ENCODE data around the gene CPNE7.

Gene CPNE7

GRCh38 chr16:89536886-89537548 is 38.5 kb upstream of the CPNE7 start:
- Histone ChIP-seq H3K27me3 (ENCODE audit: low read length) (no peaks in the 10 kb centered on the region), H3K9ac (ENCODE audit: low read length) (no peak overlapping the region), H3K4me3 (ENCODE audit: insufficient read depth, low read length, poor library complexity, severe bottlenecking) (no peak overlapping the region), H2AFZ (ENCODE audit: low read depth, low read length, severe bottlenecking) (no peak overlapping the region), H3K9me2 (replicated peaks; ENCODE audit: insufficient read depth, low read length) (no peaks in the 10 kb centered on the region), H3K9me3 (ENCODE audit: insufficient read depth, low read length) (no peaks in the 10 kb centered on the region), H3K4me2 (ENCODE audit: low read depth, low read length, poor library complexity, severe bottlenecking) (no peak overlapping the region), H3K79me2 (ENCODE audit: insufficient read depth, low read length) (no peaks in the 10 kb centered on the region), H3K27ac (ENCODE audit: low read depth, low read length) (no peak overlapping the region), H4K20me1 (ENCODE audit: low read depth, low read length) (no peaks in the 10 kb centered on the region), H3K36me3 (ENCODE audit: low read length) (no peaks in the 10 kb centered on the region), H3F3A (ENCODE audit: insufficient read depth) (no peaks in the 10 kb centered on the region)
- TF ChIP-seq EZH2phosphoT487 (conservative IDR thresholded peaks at IDR 0.05; ENCODE audit: low read length): no peak
- TF ChIP-seq, protein P1, sequence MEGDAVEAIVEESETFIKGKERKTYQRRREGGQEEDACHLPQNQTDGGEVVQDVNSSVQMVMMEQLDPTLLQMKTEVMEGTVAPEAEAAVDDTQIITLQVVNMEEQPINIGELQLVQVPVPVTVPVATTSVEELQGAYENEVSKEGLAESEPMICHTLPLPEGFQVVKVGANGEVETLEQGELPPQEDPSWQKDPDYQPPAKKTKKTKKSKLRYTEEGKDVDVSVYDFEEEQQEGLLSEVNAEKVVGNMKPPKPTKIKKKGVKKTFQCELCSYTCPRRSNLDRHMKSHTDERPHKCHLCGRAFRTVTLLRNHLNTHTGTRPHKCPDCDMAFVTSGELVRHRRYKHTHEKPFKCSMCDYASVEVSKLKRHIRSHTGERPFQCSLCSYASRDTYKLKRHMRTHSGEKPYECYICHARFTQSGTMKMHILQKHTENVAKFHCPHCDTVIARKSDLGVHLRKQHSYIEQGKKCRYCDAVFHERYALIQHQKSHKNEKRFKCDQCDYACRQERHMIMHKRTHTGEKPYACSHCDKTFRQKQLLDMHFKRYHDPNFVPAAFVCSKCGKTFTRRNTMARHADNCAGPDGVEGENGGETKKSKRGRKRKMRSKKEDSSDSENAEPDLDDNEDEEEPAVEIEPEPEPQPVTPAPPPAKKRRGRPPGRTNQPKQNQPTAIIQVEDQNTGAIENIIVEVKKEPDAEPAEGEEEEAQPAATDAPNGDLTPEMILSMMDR (IDR thresholded peaks at IDR 0.05; ENCODE audit: insufficient read depth, low read length, poor library complexity, severe bottlenecking): no peak

- Histone ChIP-seq H3K79me2 (ENCODE audit: insufficient read depth, low read length) (no peaks in the 10 kb centered on the region), H3K4me2 (ENCODE audit: low read depth, low read length, poor library complexity, severe bottlenecking) (no peak overlapping the region), H3K27ac (ENCODE audit: low read depth, low read length) (no peak overlapping the region), H3K9ac (ENCODE audit: low read length) (no peak overlapping the region), H4K20me1 (ENCODE audit: low read depth, low read length) (no peaks in the 10 kb centered on the region), H2AFZ (ENCODE audit: low read depth, low read length, severe bottlenecking) (no peak overlapping the region), H3F3A (ENCODE audit: insufficient read depth) (no peaks in the 10 kb centered on the region), H3K9me3 (ENCODE audit: insufficient read depth, low read length) (no peaks in the 10 kb centered on the region), H3K9me2 (replicated peaks; ENCODE audit: insufficient read depth, low read length) (no peaks in the 10 kb centered on the region), H3K4me3 (ENCODE audit: insufficient read depth, low read length, poor library complexity, severe bottlenecking) (no peak overlapping the region), H3K27me3 (ENCODE audit: low read length) (no peaks in the 10 kb centered on the region), H3K36me3 (ENCODE audit: low read length) (no peaks in the 10 kb centered on the region)
- no peak for TF ChIP-seq EZH2phosphoT487 (conservative IDR thresholded peaks at IDR 0.05; ENCODE audit: low read length)
- TF ChIP-seq, protein P1 (IDR thresholded peaks at IDR 0.05; ENCODE audit: insufficient read depth, low read length, poor library complexity, severe bottlenecking): no peak
These were observed 38.0 kb upstream of the CPNE7 start for GRCh38 chr16:89537549-89537925.

DNA sequence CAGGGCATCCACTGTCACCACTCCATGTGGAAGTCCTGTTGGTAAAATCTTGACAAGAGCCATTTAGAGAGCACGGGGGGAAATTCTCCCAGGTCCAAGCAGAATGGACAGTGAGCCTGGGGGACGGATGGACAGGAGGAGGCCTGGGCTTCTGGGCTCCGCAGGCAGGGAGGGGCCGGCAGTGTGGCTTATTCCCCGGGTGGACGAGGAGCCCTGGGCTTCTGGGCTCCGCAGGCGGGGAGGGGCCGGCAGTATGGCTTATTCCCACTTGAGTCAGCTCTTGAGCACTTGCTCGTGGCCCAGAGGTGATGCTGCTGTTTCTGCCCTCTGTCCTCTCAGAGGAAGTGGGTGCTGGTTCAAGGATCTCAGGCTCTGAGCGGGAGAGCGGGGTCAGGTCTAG is 37.3 kb upstream of the CPNE7 start:
- TF ChIP-seq, protein P1 (IDR thresholded peaks at IDR 0.05; ENCODE audit: insufficient read depth, low read length, poor library complexity, severe bottlenecking): no peak
- no peak for TF ChIP-seq EZH2phosphoT487 (conservative IDR thresholded peaks at IDR 0.05; ENCODE audit: low read length)
- Histone ChIP-seq H3K4me3 (ENCODE audit: insufficient read depth, low read length, poor library complexity, severe bottlenecking) (no peak overlapping the region), H2AFZ (ENCODE audit: low read depth, low read length, severe bottlenecking) (no peak overlapping the region)

More for the DNA sequence above, 37.3 kb upstream of the CPNE7 start:
- no peaks in the 10 kb centered on the region for H3K36me3 ChIP-seq (ENCODE audit: low read length)
- no peaks in the 10 kb centered on the region for H3K27me3 ChIP-seq (ENCODE audit: low read length)
- no peaks in the 10 kb centered on the region for H3K79me2 ChIP-seq (ENCODE audit: insufficient read depth, low read length)
- no peak overlapping the region for H3K4me2 ChIP-seq (ENCODE audit: low read depth, low read length, poor library complexity, severe bottlenecking)
- H3K9ac ChIP-seq (ENCODE audit: low read length): no peak overlapping the region
- no peaks in the 10 kb centered on the region for H4K20me1 ChIP-seq (ENCODE audit: low read depth, low read length)
- no peaks in the 10 kb centered on the region for H3F3A ChIP-seq (ENCODE audit: insufficient read depth)
- H3K27ac ChIP-seq (ENCODE audit: low read depth, low read length): no peak overlapping the region
- H3K9me3 ChIP-seq (ENCODE audit: insufficient read depth, low read length): no peaks in the 10 kb centered on the region
- H3K9me2 ChIP-seq (replicated peaks; ENCODE audit: insufficient read depth, low read length): no peaks in the 10 kb centered on the region

All from SU-DHL-6 (cell line).